ENCODE results near the gene HPRT1.

HPRT1 gene

DNA sequence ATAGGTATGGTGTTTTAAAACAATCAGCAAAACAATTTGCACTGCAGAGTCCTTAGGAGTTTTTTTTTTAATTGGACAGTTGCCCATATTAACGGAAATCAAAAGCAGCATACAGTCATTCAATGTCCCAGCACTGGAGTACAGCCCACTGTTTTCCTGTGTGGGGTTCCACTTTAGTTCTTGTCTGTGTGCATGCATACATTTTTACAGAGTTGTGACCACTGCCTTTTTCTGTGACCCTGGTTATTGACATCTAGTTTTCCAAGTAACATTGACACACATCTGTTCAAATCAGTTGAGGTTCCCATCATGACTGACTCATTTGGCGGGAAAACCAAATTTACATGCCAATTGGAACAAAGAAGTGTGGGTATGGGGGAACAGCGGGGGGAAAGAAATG is 83.3 kb downstream of the HPRT1 start:
- DNase-seq (ENCODE audit: low read depth in 2 of 2): no peak

DNA sequence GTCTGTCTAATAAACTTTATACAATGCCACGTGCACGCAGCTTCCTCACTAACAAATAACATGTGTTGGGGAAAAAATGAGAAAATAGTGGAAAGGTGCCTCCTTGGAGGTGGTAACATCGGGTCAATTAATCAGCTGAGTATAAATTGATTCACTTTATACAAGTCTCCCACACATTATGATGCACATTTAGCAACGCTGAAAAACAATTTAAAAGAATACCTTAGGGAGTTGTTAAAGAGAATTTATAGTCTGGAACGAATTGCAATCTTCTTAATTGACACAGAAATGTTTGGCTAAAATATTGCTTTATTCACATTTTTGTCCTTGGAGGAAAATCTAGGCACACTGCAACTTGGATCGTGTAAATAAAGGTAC is 84.2 kb downstream of the HPRT1 start:
- DNase-seq (ENCODE audit: low read depth in 2 of 2): no peak

DNA sequence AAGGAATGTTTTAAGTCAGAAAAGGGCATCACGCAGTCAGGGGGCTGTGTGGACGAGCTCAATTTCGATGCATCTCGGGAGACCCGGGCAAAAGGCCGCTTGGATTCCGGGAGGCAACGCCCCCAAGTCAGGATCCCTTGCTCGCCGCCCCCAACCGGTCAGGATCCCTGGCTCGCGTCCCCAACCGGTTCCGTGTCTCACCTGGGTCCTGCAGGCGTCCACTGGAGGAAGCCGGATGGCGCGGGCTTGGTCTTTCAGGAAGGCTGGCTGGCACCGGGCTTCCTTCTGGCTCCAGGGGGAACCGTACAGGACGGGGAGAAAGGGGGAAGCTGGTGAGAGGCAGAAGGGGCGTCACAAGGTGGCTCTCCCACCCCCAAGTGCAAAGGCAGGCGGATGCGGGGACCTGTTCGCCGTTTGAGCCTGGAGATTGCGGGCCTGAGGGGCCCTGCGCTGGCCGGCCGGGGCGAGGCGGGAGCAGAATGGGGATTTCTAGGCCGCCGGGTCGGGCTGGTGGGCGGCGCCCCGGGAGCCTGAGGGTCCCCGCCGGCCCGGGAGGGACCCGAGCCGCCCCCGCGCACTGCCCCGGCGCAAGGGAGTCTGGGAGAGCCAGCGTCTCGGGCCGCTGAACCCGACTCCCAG is 84.7 kb downstream of the HPRT1 start:
- DNase-seq (ENCODE audit: low read depth in 2 of 2): no peak

GRCh38 chrX:134545510-134545909 is 85.5 kb downstream of the HPRT1 start:
- no peak for DNase-seq (ENCODE audit: low read depth in 2 of 2)

DNA sequence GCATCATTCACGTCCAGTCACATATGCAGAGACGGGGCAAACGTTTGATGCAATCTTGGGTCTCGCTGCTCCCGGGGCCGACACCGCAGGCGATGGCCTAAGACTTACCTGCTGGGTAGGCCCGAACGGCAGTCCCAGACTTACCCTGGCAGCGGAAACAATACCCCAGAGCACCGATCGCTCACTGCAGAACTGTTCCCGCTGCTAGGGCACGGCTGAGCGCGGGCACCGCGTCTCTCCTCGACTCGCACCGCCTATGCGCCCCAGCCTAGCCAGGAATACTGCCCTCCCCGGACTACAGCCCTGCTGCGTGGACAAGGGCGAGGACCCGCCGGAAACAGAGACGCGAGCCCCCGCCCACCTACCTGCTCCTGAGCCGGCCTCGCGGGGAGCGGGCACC is 86.2 kb downstream of the HPRT1 start:
- no peak for DNase-seq (ENCODE audit: low read depth in 2 of 2)

DNA sequence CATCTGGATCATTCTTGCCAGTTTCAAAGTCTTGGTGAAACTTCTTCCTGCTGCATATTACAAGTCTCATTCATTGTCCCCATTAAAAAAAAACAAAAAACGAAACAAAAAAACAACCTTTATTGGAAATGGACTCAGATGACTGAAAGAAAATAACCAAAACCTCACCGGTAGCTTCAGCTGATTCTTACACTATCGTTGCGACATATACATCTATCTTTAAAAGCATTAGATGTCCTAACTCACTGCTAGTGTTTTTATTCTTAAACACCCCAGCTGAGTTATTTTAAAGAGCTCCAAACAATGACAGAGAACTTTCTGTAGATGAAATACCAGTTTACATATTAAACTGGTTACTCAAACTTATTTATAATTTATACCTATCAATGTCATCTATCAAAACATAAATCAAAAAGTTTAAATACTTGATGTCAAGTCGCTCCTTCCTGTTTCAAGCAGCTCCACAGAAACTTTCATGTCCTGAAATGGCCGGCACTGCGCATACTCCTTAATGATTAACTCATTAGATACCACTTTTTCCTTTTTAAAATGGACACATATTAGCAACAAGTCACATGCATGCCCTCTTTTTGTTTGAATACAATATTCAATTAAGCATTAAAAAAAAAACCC is 87.2 kb downstream of the HPRT1 start:
- no peak for DNase-seq (ENCODE audit: low read depth in 2 of 2)

DNA sequence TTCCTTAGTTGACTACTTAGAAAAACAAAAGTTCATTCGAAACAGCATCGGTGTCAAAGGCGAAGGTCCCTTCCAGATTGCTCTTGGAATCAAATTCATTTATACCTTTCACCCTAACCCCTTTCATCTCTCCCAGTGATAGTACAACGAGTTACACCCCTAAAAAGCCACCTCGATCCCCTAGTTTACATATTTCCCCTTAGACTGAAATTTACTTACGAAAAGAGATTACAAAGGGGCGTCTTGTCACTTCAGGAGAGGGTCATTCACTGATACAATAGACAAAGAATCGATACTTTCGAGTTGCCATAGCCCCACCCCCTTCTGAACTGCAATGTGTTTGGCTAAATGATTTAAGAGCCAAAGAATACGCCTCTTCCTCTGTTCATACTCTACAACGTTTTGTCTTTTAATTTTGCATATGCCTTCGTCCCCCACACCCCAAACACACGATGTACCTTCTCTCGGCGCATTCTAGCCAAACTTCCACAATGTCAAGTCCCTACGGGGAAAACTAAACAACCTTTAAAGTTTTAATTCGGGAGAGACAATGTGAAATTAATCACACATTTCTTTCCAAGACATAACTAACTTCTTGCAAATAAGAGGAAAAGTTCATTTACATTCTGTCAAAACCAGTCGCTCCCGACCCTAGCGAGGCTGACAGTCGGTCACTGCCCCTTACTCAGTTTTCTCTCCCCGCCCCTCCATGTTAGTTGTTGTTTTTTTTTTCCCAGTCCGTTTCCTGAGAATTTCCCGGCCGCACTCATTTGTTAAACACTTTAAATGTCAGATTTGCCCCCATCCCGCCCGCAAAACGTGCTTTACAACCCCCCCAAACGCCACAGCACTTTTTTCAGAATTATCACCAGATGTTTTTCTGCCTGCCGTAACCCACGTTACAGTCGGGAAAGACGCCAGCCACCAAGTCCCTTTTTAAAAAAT is 88.6 kb downstream of the HPRT1 start:
- no peak for DNase-seq (ENCODE audit: low read depth in 2 of 2)

Measured in stimulated activated CD8-positive, alpha-beta memory T cell treated with anti-CD3 and anti-CD28 coated beads, Interleukin-7, amount 100 ng/mL, for 1 hour (primary cell).